Right kidney (tissue), 9 donors: Measurements from ENCODE around the gene KCTD6.
A peak's percentile ranks its signal among the peaks of the same experiment; 100 is the strongest.

Experiments
- DNase-seq: peaks from one replicate; pipeline ENCODE4 v3.0.0-alpha.2; 2016
- long read RNA-seq, 8 donors: transcript quantifications; one replicate each; lab custom pipeline, GENCODE V29; 2026

KCTD6 gene
- long read RNA-seq, donor 1, transcript KCTD6-202 (3 exons, 1,533 nt): major isoform, 8 of 9 reads
- long read RNA-seq, donor 1, partial matches to known transcripts: 0 of 9 reads
- long read RNA-seq, donor 1, other reads (novel, unspliced or antisense): 0 of 9 reads
- long read RNA-seq, donor 2, transcript KCTD6-202 (3 exons, 1,533 nt): major isoform, 9 of 9 reads
- long read RNA-seq, donor 2, partial matches to known transcripts: 0 of 9 reads
- long read RNA-seq, donor 2, other reads (novel, unspliced or antisense): 0 of 9 reads
- long read RNA-seq, donor 3, partial matches to known transcripts: 0 of 5 reads
- long read RNA-seq, donor 3, other reads (novel, unspliced or antisense): 0 of 5 reads
- long read RNA-seq, donor 4, transcript KCTD6-202 (3 exons, 1,533 nt): major isoform, 8 of 8 reads
- long read RNA-seq, donor 4, partial matches to known transcripts: 0 of 8 reads
- long read RNA-seq, donor 4, other reads (novel, unspliced or antisense): 0 of 8 reads
- long read RNA-seq, donor 5, transcript KCTD6-202 (3 exons, 1,533 nt): major isoform, 13 of 14 reads
- long read RNA-seq, donor 5, partial matches to known transcripts: 0 of 14 reads
- long read RNA-seq, donor 5, other reads (novel, unspliced or antisense): 0 of 14 reads
- long read RNA-seq, donor 6, transcript KCTD6-202 (3 exons, 1,533 nt): major isoform, 6 of 9 reads
- long read RNA-seq, donor 6, partial matches to known transcripts: 0 of 9 reads
- long read RNA-seq, donor 6, other reads (novel, unspliced or antisense): 0 of 9 reads
- long read RNA-seq, donor 7, transcript KCTD6-202 (3 exons, 1,533 nt): major isoform, 19 of 28 reads
- long read RNA-seq, donor 7, partial matches to known transcripts: 5 of 28 reads
- long read RNA-seq, donor 7, other reads (novel, unspliced or antisense): 0 of 28 reads
- long read RNA-seq, donor 8, transcript KCTD6-202 (3 exons, 1,533 nt): major isoform, 13 of 15 reads
- long read RNA-seq, donor 8, partial matches to known transcripts: 0 of 15 reads
- long read RNA-seq, donor 8, other reads (novel, unspliced or antisense): 0 of 15 reads

DNA sequence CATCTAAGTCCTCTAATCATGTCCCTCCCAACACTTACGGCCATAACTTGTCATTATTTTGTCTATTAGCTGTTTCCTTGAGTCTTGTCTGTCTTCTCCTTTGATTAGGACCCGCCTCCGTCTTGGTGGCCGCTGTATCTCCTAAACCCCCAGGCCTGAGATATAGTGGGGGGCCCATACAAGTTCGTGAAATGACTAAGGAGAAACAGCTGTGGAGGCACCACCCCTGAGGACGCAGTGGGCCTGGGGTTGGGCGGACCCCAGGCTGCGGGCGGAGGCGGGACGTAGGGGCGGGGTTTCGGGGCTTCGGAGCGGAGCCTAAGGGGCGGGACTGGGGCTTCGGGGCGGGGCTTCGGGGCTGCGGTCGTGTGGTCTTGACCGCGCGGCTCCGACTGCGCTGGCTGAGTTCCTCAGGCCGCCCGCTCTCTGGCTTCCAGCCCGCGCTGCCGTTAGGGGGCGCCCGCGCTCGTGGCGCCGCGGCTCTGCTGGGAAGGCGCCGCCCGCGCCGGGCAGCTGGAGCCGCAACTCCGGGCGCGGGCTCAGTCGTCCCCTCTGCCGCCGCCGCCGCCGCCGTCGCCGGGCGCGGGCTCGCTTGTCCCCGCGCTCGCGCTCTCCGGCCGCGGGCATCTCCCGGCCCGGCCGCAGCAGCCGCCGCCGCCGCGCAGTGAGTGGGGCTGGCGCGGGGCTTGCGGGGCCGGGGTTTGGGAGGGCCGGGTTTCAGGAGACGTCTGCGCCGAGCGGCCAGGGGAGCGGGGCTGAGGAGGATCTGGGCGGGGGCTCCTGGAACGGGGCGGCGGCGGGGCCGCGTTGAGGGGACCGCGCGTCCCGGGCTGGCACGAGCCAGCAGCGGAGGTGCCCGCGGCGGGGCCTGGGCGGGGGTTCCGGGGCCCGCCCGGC, at the start of gene KCTD6:
Gene KCTD6 (plus strand): TSS at position 591 of the 897 bp plus-strand sequence. CDS start 6,660 bp downstream, outside the sequence.
- peak; percentile 87 for DNase-seq

DNA sequence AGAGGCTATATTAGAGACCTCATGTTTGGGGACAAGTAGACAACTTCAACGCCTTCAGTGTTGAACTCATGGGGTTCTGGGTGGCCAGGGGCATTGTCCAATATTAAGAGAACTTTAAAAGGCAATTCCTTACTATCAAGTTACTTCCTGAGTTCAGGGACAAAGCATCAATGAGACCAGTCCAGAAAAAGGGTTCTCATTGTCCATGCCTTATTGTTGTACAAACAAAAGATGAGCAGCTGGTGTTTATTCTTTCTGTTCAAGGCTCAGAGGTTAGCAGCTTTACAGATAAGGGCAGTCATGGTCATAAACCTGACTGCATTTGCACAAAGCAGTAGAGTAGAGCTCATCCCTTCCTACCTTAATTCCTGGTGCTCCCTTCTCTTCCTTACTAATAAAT, 39.7 kb upstream of the KCTD6 start:
- no peak for DNase-seq

DNA sequence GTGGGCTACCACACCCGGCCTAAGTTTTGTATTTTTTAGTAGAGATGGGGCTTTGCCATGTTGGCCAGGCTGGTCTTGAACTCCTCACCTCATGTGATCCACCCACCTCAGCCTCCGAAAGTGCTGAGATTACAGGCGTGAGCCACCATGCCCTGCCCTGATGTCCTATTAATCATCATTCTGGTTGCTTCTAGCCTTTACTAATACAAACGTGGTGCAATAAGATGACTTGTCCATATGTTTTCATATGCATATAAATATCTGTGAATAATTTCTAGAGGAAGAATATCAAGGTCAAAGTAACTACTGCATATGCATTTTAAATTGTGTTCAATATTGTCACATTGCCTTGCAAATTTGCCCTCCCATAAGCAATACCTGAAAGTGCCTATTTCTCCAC, 32.7 kb upstream of the KCTD6 start:
- DNase-seq: no peak

DNA sequence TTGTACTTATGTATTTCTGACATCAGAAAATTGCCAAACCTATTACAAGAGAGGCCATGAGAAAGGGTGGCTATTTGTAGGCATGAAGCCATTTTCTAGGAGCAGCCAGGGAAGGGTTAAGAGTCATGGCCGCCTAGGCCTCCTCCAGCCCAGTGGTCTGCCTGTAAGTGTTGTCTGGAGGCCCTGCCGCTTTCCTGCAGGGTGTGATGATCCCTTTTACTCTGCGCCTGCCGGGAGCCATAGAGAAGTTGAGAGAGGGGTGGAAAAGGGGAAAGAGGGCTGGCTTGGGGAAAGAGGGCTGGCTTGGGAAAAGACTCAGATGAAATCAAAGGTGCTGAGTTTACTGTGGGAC, 29.1 kb upstream of the KCTD6 start:
- peak; percentile 46 for DNase-seq

DNA sequence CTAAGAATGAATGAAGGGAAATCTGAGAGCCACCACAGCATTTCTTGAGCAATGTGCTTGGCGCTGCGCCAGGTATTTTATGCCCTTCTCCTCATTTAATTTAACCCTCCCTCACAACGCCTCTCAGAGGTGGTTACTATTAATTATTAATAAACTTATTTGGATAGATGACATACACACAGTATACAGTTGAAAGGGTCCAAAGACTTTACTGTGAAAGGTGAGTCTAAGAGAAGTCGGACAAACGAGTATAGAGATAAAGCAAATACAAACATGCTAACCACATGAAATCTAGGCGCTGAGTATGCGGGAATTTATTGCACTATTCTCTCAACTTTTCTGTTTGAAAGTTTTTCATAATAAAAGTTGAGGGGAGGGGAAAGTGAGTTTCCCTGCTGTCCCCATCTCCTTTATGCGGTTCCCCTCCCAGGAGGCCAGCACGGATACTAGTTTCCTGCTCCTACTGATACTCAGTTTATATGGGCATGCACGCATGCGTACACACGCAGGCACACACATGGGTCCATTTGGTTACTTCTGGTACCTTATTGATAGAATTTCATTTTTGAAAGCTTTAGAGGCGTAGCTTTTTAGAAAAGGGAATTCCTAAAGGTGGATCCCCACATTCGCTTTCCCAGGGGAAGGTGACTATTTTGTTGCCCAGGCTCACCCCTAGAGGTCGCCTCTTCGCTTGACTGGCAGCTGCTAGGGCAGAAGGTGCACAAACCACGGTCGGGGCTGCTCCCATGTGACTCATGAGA, 28.5 kb upstream of the KCTD6 start:
- peak; percentile 67 for DNase-seq

DNA sequence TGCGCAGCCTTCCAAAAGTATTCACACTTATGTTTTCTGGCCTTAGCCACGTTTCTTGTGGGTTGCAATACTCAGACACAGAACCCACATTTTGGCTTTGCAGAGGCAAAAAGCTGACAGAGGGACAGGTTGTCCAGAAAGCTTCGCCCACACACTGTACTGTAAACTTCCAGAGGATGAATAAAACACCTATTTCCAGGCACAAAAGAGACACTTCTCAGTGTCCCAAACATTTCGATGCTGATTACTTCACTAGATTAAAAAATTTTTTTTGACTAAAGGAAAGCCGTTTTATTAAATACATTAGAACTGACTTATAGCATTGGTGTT, 28.0 kb upstream of the KCTD6 start:
- no peak for DNase-seq

DNA sequence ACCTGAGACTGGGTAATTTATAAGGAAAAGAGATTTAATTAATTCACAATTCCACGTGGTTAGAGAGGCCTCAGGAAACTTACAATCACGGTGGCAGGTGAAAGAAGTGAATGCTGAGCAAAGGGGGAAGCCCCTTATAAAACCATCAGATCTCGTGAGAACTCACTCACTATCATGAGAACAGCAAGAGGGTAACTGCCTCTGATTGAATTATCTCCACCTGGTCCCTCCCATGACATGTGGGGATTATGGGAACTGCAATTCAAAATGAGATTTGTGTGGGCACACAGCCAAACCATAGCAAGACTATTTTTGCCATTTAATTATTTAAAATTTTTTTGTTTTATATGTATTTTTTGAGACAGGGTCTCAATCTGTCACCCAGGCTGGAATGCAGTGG, 27.0 kb upstream of the KCTD6 start:
- no peak for DNase-seq

DNA sequence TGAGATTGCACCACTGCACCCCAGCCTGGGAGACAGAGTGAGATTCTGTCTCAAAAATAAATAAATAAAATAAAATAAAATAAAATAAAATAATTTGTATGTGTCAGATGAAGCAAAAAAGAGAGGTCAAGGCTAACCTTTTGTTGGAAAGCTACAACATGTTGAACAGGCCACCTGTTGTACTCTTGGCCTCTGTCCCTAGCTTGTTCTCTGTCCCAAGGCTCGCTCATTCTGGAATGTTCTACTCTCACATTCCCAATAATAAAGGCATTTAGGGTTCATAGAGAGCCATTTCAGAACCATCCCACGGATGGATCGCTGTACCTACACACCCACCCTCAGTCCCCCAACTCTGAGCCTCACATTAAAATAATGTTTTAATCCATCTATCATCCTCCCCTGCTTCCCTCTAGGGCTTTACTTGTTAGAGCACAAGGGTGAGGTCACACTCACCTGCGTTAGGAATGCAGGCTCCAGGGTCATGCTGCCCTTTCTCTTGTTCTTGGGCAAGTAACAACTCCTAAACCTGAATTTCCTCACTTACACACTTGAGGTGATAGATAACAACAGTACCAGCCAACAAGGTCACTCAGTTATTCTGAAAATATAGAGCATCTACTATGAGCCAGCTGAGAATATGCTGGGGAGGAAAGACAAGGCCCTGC, 24.9 kb upstream of the KCTD6 start:
- DNase-seq: no peak

DNA sequence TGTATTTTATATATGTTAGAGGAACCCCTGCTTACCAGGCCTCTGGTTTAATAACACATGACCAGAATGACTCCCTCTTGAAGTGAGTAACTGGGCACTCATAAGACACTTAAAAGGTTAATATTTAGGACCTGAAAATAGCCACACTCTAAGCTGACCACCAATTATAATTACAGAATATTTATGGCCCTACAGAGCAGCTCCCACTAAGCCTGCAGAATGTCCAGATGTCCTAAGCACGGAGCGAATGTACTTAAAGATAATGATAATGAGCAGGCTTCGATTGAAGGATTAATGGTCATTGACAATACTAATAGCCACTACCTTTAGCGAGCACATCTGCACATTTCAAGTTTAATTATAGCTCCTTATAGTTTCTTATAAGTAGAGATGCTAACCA, 22.8 kb upstream of the KCTD6 start:
- no peak for DNase-seq

DNA sequence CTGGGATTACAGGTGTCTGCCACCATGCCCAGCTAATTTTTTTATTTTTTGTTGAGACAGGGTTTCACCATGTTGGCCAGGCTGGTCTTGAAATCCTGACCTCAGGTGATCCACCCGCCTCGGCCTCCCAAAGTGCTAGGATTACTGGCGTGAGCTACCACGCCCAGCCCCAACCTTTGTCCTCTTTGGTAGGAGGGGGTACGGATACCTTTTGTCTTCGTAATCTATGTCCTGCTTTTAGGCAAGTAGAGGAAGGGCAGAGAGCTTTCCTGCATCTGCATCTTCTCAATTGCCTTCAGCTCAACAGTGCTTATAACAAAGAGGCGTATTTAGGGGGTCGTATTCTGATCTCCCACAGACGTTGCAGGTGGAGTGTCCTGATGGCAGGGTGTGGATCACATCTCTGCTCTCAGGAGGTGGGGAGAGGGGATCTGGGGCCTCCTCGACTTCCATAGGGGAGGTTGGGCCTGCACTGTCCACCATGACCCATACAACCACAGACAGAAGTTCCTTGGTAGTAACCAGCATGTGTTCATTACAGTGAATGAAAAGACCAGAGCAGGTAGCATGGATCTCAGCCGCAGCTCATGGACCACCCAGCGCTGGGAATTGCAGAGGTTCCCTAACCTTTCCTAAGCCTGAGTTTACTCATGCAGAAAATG, 21.4 kb upstream of the KCTD6 start:
- no peak for DNase-seq

DNA sequence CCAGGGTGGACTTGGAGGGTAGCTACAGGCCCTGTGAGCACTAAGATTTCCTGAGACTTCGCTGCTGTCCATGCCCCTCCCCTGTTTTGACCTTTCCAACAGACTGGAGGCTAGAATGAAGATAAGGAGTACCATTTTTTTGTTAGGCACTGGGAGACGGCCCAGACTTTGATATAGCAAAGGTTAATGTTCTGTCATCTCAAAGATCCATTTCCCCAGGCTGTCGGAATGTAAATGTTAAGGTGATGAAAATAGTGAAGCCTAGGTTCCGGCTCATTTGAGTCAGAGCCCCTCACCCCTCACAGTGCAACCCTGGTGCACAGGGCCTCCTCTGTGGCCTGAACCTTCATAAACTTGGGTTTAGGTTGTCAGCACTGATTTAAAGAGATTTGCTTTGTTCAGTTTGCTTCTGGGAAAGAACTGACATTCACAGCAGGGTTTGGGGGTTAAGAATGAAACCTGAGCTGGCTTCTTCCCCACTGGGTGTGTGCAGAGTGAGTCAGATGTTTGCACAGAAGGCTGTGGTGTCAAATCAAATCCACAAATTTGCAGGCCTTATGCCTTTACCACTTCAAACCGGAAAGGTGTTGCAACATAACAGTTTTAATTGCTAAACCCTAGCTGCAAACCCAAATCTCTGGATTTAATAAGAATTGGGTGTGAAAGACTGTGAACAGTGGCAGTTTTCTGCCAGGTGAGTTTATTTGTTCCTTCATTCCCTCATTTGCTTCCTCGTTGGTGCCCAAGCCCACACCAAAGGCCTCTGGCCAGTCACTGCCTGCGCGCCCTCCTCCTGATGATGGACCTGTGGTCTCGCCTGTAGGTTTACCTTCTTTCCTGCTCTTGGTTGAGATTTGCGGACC, 20.6 kb upstream of the KCTD6 start:
- DNase-seq: peak; percentile 53

DNA sequence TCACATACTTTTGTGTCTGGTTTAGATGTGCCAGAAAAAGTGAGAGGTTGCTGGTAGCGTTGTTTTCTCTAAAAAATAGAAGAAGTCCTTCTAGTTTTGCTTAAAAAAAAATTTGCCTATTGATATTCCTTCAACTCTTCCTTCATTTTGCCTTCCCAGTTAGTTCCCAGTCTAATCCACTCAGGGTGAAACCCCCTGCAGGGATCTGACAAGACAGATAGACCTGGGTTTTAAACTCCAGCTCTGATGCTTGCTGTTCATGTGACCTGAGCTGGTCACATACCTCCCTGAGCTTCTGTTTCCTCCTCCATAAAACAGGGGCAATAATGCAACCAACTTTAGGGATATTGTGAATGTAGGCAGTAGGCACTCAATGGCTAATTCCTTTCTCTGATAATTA, 18.6 kb upstream of the KCTD6 start:
- no peak for DNase-seq

DNA sequence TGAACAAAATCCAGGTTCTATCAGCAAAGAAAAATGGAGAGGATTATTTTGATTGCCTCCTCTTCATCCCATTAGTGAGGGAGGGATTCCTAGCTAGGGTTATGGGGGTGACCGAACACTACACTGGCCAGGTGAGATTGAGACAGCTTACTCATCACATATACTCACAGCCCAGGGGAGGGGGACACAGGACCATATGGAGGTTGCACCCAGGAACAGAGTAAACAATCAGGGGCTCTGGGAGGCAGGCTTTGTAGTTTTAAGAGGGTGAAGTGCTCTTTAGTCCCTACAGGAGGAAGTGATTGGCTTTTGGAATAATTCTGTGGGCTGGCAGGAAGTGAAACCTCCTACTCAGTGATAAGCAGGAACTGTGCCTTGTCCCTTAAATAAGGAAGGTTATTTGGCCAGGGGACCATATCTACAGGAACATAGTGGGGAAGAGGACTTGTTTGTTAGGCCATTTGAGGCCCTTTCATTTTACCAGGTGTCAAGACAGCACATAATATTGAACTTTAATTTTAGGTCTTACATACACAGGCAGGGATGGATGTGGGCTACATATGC, 17.5 kb upstream of the KCTD6 start:
- no peak for DNase-seq

DNA sequence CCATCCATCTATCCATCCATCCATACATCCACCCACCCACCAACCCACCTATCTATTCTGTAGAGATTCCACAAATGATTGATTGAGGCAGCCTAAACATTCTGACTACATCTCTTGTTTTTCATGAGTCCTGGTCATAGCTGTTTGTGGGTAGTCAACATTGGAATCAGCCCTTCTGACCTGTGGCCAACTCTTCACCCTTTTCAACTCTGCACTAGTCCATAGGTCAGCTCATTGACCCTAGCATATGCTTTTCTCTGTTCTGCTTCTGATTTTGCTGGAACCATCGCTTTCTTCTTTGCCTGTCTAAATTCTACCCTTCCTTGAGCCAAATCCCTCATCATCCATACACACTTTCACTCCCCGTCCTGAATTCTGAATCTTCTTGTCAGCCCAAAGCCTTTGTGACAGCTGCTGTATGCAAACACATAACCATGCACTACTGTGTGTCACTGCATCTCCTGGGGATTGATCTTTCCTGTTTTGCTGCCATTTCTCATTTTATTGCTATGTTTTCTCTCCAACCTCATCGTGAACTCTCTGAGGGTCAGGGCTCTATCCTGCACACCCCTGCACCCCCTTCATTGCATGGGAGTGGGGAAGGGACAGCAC, 16.8 kb upstream of the KCTD6 start:
- no peak for DNase-seq

DNA sequence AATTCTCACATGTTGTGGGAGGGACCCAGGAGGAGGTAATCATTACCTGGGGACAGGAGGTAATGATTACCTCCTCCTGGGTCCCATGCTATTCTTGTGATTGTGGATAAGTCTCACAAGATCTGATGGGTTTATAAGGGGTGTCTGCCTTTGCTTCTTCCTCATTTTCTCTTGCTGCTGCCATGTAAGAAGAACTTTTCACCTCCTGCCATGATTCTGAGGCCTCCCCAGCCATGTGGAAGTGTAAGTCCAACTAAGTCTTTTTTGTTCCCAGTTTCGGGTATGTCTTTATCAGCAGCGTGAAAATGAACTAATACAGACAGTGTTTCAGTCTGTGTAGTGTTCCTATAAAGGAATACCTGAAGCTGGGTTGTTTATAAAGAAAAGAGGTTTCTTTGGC, 13.1 kb upstream of the KCTD6 start:
- DNase-seq: no peak

DNA sequence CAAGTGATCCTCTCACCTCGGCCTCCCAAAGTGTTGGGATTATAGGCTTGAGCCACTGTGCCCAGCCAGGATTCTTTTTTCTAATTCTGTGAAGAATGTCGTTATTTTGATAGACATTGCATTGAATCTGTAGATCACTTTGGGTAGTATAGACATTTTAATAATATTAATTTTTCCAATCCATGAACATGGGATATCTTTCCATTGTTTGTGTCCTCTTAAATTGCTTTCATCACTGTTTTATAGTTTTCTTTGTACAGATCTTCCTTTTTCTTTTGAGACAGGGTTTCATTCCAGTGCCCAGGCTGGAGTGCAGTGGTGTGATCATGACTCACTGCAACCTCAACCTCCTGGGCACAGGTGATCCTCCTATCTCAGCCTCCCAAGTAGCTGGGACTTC, 11.6 kb upstream of the KCTD6 start:
- DNase-seq: no peak

DNA sequence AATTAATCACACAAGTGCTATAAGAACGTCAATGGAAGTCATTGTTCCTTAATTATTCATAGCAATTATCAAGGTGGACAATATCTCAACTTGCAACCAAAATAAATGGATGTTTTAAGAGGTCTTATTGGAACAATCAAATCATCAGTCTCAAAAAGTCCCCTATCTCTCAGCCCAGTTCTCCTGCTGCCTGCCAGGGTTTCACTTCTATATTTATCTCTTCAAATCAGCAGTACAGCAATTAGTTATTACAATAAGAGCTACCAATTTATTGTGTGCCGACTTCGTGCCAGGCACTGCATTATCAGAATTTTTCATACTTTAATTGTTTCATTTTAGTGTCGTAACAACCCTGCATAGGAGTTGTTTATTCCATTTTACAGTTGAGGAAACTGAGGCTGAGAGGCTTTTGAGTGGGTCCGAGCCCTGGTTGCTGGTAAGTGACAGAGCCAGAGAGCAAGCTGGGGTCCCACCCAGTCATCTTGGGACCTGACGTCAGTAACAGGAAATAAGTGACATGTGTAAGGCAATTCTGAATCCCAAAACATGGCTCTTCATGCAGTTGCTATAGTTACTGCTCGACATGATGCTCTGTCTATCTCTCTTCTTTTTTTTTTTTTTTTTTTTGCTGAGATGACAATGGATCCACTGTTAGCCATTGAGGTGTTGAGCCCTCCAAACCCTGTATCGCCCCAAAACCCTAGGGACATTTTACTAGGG, 8.8 kb upstream of the KCTD6 start:
- no peak for DNase-seq
